ENCODE results near the gene TXNDC11. TPM values are rescaled to one million over a fixed set of nuclear protein-coding genes. Genes with fewer than 3 reads are reported as not detected.

The TXNDC11 gene
- total RNA-seq, 2 experiments from 2014 or later = 30.1 to 34.4 TPM

- POLR2A ChIA-PET = interaction anchor here (3.7 kb wide), 1 partner anchor 23 kb away, joined by 13 read pairs; the partner anchor contains the start of gene ZC3H7A
- ATAC-seq = no peak
- Mint-ChIP-seq H3K4me3 (no peak overlapping the region), H3K27ac (no peak overlapping the region), H3K9me3 (ENCODE audit: insufficient read depth) (no peaks in the 10 kb centered on the region), H3K36me3 (ENCODE audit: low read depth) (peaks cover 54% of the 10 kb centered on the region), H3K4me1 (ENCODE audit: low read depth) (peaks cover 4% of the 10 kb centered on the region), H3K27me3 (ENCODE audit: low read depth) (no peaks in the 10 kb centered on the region)
- no peak for DNase-seq
- CTCF ChIA-PET = interaction anchor here (1.2 kb wide), 1 partner anchor 23 kb away, joined by 4 read pairs; the partner anchor contains the start of gene ZC3H7A
These were observed 31.5 kb upstream of the TXNDC11 start for GRCh38 chr16:11774065-11774626.

GRCh38 chr16:11768849-11769248, 26.2 kb upstream of the TXNDC11 start:
- peak overlapping the region; percentile 22 for H3K27ac Mint-ChIP-seq
- peaks cover 58% of the 10 kb centered on the region for H3K36me3 Mint-ChIP-seq (ENCODE audit: low read depth)
- no peaks in the 10 kb centered on the region for H3K9me3 Mint-ChIP-seq (ENCODE audit: insufficient read depth)
- peaks cover 6% of the 10 kb centered on the region for H3K4me1 Mint-ChIP-seq (ENCODE audit: low read depth)
- CTCF ChIA-PET = no interaction called here
- DNase-seq = no peak
- POLR2A ChIA-PET = interaction anchor here (0.7 to 1.4 kb wide), 2 partner anchors 13 to 26 kb away, joined by 4 to 6 read pairs; partner anchors contain the start of gene TXNDC11
- H3K27me3 Mint-ChIP-seq (ENCODE audit: low read depth) = no peaks in the 10 kb centered on the region
- no peak overlapping the region for H3K4me3 Mint-ChIP-seq
- ATAC-seq = no peak

GRCh38 chr16:11762431-11762830, 19.8 kb upstream of the TXNDC11 start:
- Mint-ChIP-seq H3K4me1 (ENCODE audit: low read depth) (no peaks in the 10 kb centered on the region), H3K27me3 (ENCODE audit: low read depth) (no peaks in the 10 kb centered on the region), H3K9me3 (ENCODE audit: insufficient read depth) (no peaks in the 10 kb centered on the region), H3K4me3 (no peak overlapping the region), H3K36me3 (ENCODE audit: low read depth) (peaks cover 62% of the 10 kb centered on the region), H3K27ac (no peak overlapping the region)
- CTCF ChIA-PET = interaction anchor here (0.8 kb wide), 1 partner anchor 35 kb away, joined by 3 read pairs; no protein-coding TSS in a partner anchor
- DNase-seq (no peak), ATAC-seq (no peak)
- POLR2A ChIA-PET = no interaction called here

GRCh38 chr16:11759997-11760396, 17.3 kb upstream of the TXNDC11 start:
- ATAC-seq (no peak), DNase-seq (no peak)
- POLR2A ChIA-PET = interaction anchor here (1.2 kb wide), 1 partner anchor 38 kb away, joined by 4 read pairs; no protein-coding TSS in a partner anchor
- CTCF ChIA-PET = interaction anchor here (3.2 kb wide), 1 partner anchor 37 kb away, joined by 18 read pairs; the partner anchor contains the start of gene ZC3H7A
- Mint-ChIP-seq H3K9me3 (ENCODE audit: insufficient read depth) (no peaks in the 10 kb centered on the region), H3K36me3 (ENCODE audit: low read depth) (peaks cover 69% of the 10 kb centered on the region), H3K27me3 (ENCODE audit: low read depth) (no peaks in the 10 kb centered on the region), H3K4me1 (ENCODE audit: low read depth) (no peaks in the 10 kb centered on the region), H3K27ac (no peak overlapping the region), H3K4me3 (no peak overlapping the region)

GRCh38 chr16:11759163-11759834, 16.6 kb upstream of the TXNDC11 start:
- Mint-ChIP-seq H3K9me3 (ENCODE audit: insufficient read depth) (no peaks in the 10 kb centered on the region), H3K4me3 (no peak overlapping the region), H3K27me3 (ENCODE audit: low read depth) (no peaks in the 10 kb centered on the region), H3K36me3 (ENCODE audit: low read depth) (peaks cover 68% of the 10 kb centered on the region), H3K4me1 (ENCODE audit: low read depth) (no peaks in the 10 kb centered on the region), H3K27ac (no peak overlapping the region)
- ChIA-PET POLR2A (interaction anchor here (1.2 kb wide), 1 partner anchor 38 kb away, joined by 4 read pairs; no protein-coding TSS in a partner anchor), CTCF (interaction anchor here (1.2 to 3.2 kb wide), 2 partner anchors 18 to 38 kb away, joined by 4 to 18 read pairs; partner anchors contain the start of gene ZC3H7A)
- ATAC-seq (no peak), DNase-seq (no peak)

GRCh38 chr16:11757671-11758545, 15.3 kb upstream of the TXNDC11 start:
- Mint-ChIP-seq H3K36me3 (ENCODE audit: low read depth) (peaks cover 66% of the 10 kb centered on the region), H3K27ac (no peak overlapping the region), H3K4me1 (ENCODE audit: low read depth) (no peaks in the 10 kb centered on the region), H3K9me3 (ENCODE audit: insufficient read depth) (no peaks in the 10 kb centered on the region), H3K4me3 (no peak overlapping the region), H3K27me3 (ENCODE audit: low read depth) (no peaks in the 10 kb centered on the region)
- ChIA-PET POLR2A (interaction anchor here (0.8 kb wide), 1 partner anchor 39 kb away, joined by 3 read pairs; the partner anchor contains the start of gene ZC3H7A), CTCF (interaction anchor here (1.2 to 3.2 kb wide), 2 partner anchors 17 to 39 kb away, joined by 4 to 18 read pairs; partner anchors contain the start of gene ZC3H7A)
- ATAC-seq = no peak
- DNase-seq = no peak

- DNase-seq (no peak), ATAC-seq (no peak)
- Mint-ChIP-seq H3K36me3 (ENCODE audit: low read depth) (peaks cover 61% of the 10 kb centered on the region), H3K27ac (no peak overlapping the region), H3K4me1 (ENCODE audit: low read depth) (no peaks in the 10 kb centered on the region), H3K4me3 (no peak overlapping the region), H3K9me3 (ENCODE audit: insufficient read depth) (no peaks in the 10 kb centered on the region), H3K27me3 (ENCODE audit: low read depth) (no peaks in the 10 kb centered on the region)
- POLR2A ChIA-PET = no interaction called here
- CTCF ChIA-PET = no interaction called here
These were observed 13.6 kb upstream of the TXNDC11 start for GRCh38 chr16:11756248-11756647.

- H3K27ac Mint-ChIP-seq = no peak overlapping the region
These were observed 12.5 kb upstream of the TXNDC11 start for GRCh38 chr16:11755022-11755760.

GRCh38 chr16:11752856-11753255, 10.2 kb upstream of the TXNDC11 start:
- POLR2A ChIA-PET = no interaction called here
- H3K27ac Mint-ChIP-seq = no peak overlapping the region
- H3K9me3 Mint-ChIP-seq (ENCODE audit: insufficient read depth) = no peaks in the 10 kb centered on the region
- ATAC-seq (no peak), DNase-seq (no peak)
- H3K4me1 Mint-ChIP-seq (ENCODE audit: low read depth) = no peaks in the 10 kb centered on the region
- peaks cover 59% of the 10 kb centered on the region for H3K36me3 Mint-ChIP-seq (ENCODE audit: low read depth)
- H3K27me3 Mint-ChIP-seq (ENCODE audit: low read depth) = no peaks in the 10 kb centered on the region
- no peak overlapping the region for H3K4me3 Mint-ChIP-seq
- CTCF ChIA-PET = interaction anchor here (1.2 kb wide), 1 partner anchor 790 kb away, joined by 3 read pairs; no protein-coding TSS in a partner anchor

More at GRCh38 chr16:11755022-11755760, 12.5 kb upstream of the TXNDC11 start:
- H3K36me3 Mint-ChIP-seq (ENCODE audit: low read depth) = peaks cover 57% of the 10 kb centered on the region
- ATAC-seq = no peak
- no peak for DNase-seq
- H3K4me3 Mint-ChIP-seq = no peak overlapping the region
- H3K9me3 Mint-ChIP-seq (ENCODE audit: insufficient read depth) = no peaks in the 10 kb centered on the region
- CTCF ChIA-PET = no interaction called here
- H3K4me1 Mint-ChIP-seq (ENCODE audit: low read depth) = no peaks in the 10 kb centered on the region
- H3K27me3 Mint-ChIP-seq (ENCODE audit: low read depth) = no peaks in the 10 kb centered on the region
- POLR2A ChIA-PET = no interaction called here

- ATAC-seq = no peak
These were observed 7.4 kb upstream of the TXNDC11 start for GRCh38 chr16:11750056-11750455.

More at GRCh38 chr16:11750056-11750455, 7.4 kb upstream of the TXNDC11 start:
- ChIA-PET CTCF (no interaction called here), POLR2A (no interaction called here)
- Mint-ChIP-seq H3K4me3 (no peak overlapping the region), H3K27me3 (ENCODE audit: low read depth) (no peaks in the 10 kb centered on the region), H3K9me3 (ENCODE audit: insufficient read depth) (no peaks in the 10 kb centered on the region), H3K36me3 (ENCODE audit: low read depth) (peaks cover 38% of the 10 kb centered on the region), H3K27ac (no peak overlapping the region), H3K4me1 (ENCODE audit: low read depth) (no peaks in the 10 kb centered on the region)
- no peak for DNase-seq
